GM12874 (cell line): Measurements from ENCODE around the gene NUP54.
A peak's percentile ranks its signal among the peaks of the same experiment; 100 is the strongest.

ENCODE experiments used
- CTCF ChIP-seq: IDR thresholded peaks from 2 replicates; pipeline ENCODE4 v1.5.1; 2011; ENCODE audit warnings: low read depth, mild to moderate bottlenecking, control low read depth, low read length, moderate library complexity; ENCODE audit not compliant: insufficient read depth

NUP54 gene

GRCh38 chr4:76141241-76141640 is 7.0 kb downstream of the NUP54 start:
- no peak for TF ChIP-seq CTCF

- no peak for TF ChIP-seq CTCF
Observed at GRCh38 chr4:76127754-76128153, 20.4 kb downstream of the NUP54 start.

- no peak for TF ChIP-seq CTCF
Observed at GRCh38 chr4:76125816-76126215, 22.4 kb downstream of the NUP54 start.

GRCh38 chr4:76120199-76120598 is 28.0 kb downstream of the NUP54 start:
- TF ChIP-seq CTCF = no peak

GRCh38 chr4:76117536-76117935 is 30.7 kb downstream of the NUP54 start:
- no peak for TF ChIP-seq CTCF

- TF ChIP-seq CTCF = no peak
Observed at GRCh38 chr4:76116821-76117220, 31.4 kb downstream of the NUP54 start.

GRCh38 chr4:76108467-76109181 is 39.6 kb downstream of the NUP54 start:
- TF ChIP-seq CTCF = peak; percentile 19; the same call in 1 of the 2 replicates
